ENCODE measurements around the gene ZNF793. TPM values are rescaled to one million over a fixed set of nuclear protein-coding genes. Genes with fewer than 3 reads are reported as not detected.

ZNF793 gene
- total and polyA plus RNA-seq, 12 donors = 2.4 to 9.6 (median 6.6) TPM

- no peak for ATAC-seq
- peaks cover 0 to 100% (median 0%) of the 10 kb centered on the region in 11 donors for H3K9me3 ChIP-seq
- intact Hi-C loops (cut with DNase I) = loop anchor here in 1 of 10 donors (10.0 kb wide), 1 partner anchor 151 kb away; no protein-coding TSS in a partner anchor
- H3K4me3 ChIP-seq = no peak overlapping the region
- no peaks in the 10 kb centered on the region for H3K4me1 ChIP-seq
- peaks cover 0 to 100% (median 19%) of the 10 kb centered on the region in 9 donors for H3K36me3 ChIP-seq
- TF ChIP-seq, protein P1, sequence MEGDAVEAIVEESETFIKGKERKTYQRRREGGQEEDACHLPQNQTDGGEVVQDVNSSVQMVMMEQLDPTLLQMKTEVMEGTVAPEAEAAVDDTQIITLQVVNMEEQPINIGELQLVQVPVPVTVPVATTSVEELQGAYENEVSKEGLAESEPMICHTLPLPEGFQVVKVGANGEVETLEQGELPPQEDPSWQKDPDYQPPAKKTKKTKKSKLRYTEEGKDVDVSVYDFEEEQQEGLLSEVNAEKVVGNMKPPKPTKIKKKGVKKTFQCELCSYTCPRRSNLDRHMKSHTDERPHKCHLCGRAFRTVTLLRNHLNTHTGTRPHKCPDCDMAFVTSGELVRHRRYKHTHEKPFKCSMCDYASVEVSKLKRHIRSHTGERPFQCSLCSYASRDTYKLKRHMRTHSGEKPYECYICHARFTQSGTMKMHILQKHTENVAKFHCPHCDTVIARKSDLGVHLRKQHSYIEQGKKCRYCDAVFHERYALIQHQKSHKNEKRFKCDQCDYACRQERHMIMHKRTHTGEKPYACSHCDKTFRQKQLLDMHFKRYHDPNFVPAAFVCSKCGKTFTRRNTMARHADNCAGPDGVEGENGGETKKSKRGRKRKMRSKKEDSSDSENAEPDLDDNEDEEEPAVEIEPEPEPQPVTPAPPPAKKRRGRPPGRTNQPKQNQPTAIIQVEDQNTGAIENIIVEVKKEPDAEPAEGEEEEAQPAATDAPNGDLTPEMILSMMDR (IDR thresholded peaks at IDR 0.05) = no peak
- no peaks in the 10 kb centered on the region for H3K27me3 ChIP-seq
- H3K27ac ChIP-seq = no peak overlapping the region
- DNase-seq = no peak
These were observed 58.6 kb downstream of the ZNF793 start for GRCh38 chr19:37565370-37565669.

DNA sequence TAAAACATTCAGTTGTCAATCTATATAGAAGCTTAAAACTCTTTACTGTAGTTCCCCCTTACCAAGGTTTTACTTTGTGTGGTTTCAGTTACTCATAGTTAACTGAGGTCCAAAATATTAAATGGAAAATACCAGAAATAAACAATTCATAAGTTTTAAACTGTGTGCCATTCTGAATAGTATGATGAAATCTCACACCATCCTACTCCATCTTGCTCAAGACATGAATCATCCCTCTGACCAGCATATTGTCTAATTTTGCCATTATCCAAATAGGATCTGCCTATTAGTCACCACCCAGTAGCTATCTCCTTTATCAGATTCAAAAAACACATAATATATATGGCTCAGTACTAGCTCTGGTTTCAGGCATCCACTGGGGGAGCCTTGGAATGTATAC, 65.5 kb downstream of the ZNF793 start:
- no peak for ATAC-seq
- no peaks in the 10 kb centered on the region for H3K4me1 ChIP-seq
- no peak overlapping the region for H3K4me3 ChIP-seq
- no peak for DNase-seq
- intact Hi-C loops (cut with DNase I) = no loop called here
- peaks cover 0 to 46% (median 0%) of the 10 kb centered on the region in 11 donors for H3K9me3 ChIP-seq
- H3K27me3 ChIP-seq = no peaks in the 10 kb centered on the region
- no peak overlapping the region for H3K27ac ChIP-seq
- peaks cover 0 to 59% (median 31%) of the 10 kb centered on the region in 9 donors for H3K36me3 ChIP-seq
- TF ChIP-seq, protein P1 (IDR thresholded peaks at IDR 0.05) = no peak

- no peak for ATAC-seq
- Histone ChIP-seq H3K4me1 (no peaks in the 10 kb centered on the region), H3K27me3 (no peaks in the 10 kb centered on the region), H3K27ac (no peak overlapping the region), H3K36me3 (peaks cover 0 to 88% (median 6%) of the 10 kb centered on the region in 9 donors), H3K4me3 (no peak overlapping the region), H3K9me3 (peaks cover 0 to 50% (median 36%) of the 10 kb centered on the region in 11 donors)
- intact Hi-C loops (cut with DNase I) = loop anchor here in 1 of 10 donors (10.0 kb wide), 1 partner anchor 1039 kb away; no protein-coding TSS in a partner anchor
- WGBS, 2 donors = 71 to 73% methylated on average over 2 of the region's 2 CpGs
- no peak for DNase-seq
- TF ChIP-seq, protein P1 (IDR thresholded peaks at IDR 0.05) = no peak
These were observed 76.6 kb downstream of the ZNF793 start for GRCh38 chr19:37583340-37583739.

Other genes with a start within 250 kb of the ZNF793 start
- gene ZNF527, start 135.8 kb upstream of the ZNF793 start, total RNA-seq = 1 to 10 TPM; 3.6 to 7.9 (median 6.1) TPM
- gene ZNF527, start 135.8 kb upstream of the ZNF793 start, polyA plus RNA-seq = 1 to 10 TPM; 2.5 to 4.7 TPM
- gene ZNF569, start 39.5 kb upstream of the ZNF793 start, total RNA-seq = 1 to 10 TPM; 4.5 to 8.0 (median 6.2) TPM
- 1 to 10 TPM; 3.0 to 3.5 TPM for gene ZNF569, start 39.5 kb upstream of the ZNF793 start, polyA plus RNA-seq
- gene ZNF570, start 37.6 kb upstream of the ZNF793 start, total RNA-seq = 1 to 10 TPM; 5.2 to 9.8 (median 8.1) TPM
- 1 to 10 TPM; 2.1 to 2.6 TPM for gene ZNF570, start 37.6 kb upstream of the ZNF793 start, polyA plus RNA-seq
- gene ZNF571, start 87.9 kb downstream of the ZNF793 start, total RNA-seq = 1 to 10 TPM; 2.1 to 5.1 (median 3.5) TPM
- gene ZNF571, start 87.9 kb downstream of the ZNF793 start, polyA plus RNA-seq = 1 to 10 TPM; 1.2 to 3.3 TPM
- gene ZNF540, start 87.9 kb downstream of the ZNF793 start, total RNA-seq = 1 to 10 TPM; 3.1 to 7.2 (median 5.0) TPM
- gene ZNF540, start 87.9 kb downstream of the ZNF793 start, polyA plus RNA-seq = 1 to 10 TPM; 2.6 to 7.7 TPM
- gene ZFP30, start 148.5 kb downstream of the ZNF793 start, total RNA-seq = 10 to 100 TPM in 1 of 10 donors, 1 to 10 TPM in 9; 6.6 to 12.1 (median 7.9) TPM
- 1 to 10 TPM; 1.5 to 4.2 TPM for gene ZFP30, start 148.5 kb downstream of the ZNF793 start, polyA plus RNA-seq
- 1 to 10 TPM; 3.0 to 8.4 (median 6.1) TPM for gene ZNF607, start 212.8 kb downstream of the ZNF793 start, total RNA-seq
- gene ZNF607, start 212.8 kb downstream of the ZNF793 start, polyA plus RNA-seq = 1 to 10 TPM; 2.0 to 2.3 TPM

All from heart right ventricle (tissue), 16 donors.